HFFc6 (cell line): ENCODE data around the gene MARCHF3. TPM values are rescaled to one million over a fixed set of nuclear protein-coding genes. Genes with fewer than 3 reads are reported as not detected.

Experiments used
- DNase-seq: peaks from one replicate; pipeline ENCODE4 v3.0.0-alpha.2; 2018
- H3K27ac Mint-ChIP-seq: 2 replicates; pipeline ENCODE4 v1.8.0; 2020; ENCODE audit warnings: mild to moderate bottlenecking, mixed read lengths
- H3K27me3 Mint-ChIP-seq: 2 replicates; pipeline ENCODE4 v1.8.0; 2021; ENCODE audit warnings: mild to moderate bottlenecking, moderate library complexity, mixed read lengths; ENCODE audit not compliant: insufficient read depth
- H3K36me3 Mint-ChIP-seq: 2 replicates; pipeline ENCODE4 v1.8.0; 2021; ENCODE audit warnings: low read depth, mixed read lengths
- H3K4me1 Mint-ChIP-seq: 2 replicates; pipeline ENCODE4 v1.8.0; 2020; ENCODE audit warnings: low read depth, mixed read lengths
- H3K4me3 Mint-ChIP-seq: 2 replicates; pipeline ENCODE4 v1.8.0; 2020; ENCODE audit warnings: mild to moderate bottlenecking, moderate library complexity, mixed read lengths
- H3K9me3 Mint-ChIP-seq: 2 replicates; pipeline ENCODE4 v1.8.0; 2020; ENCODE audit warnings: mild to moderate bottlenecking, mixed read lengths
- CTCF ChIP-seq: fragments of 200-600 bp; sonication (generic); IDR thresholded peaks from 2 replicates; pipeline ENCODE4 v1.5.0; 2021; ENCODE audit warnings: antibody characterized with exemption, mild to moderate bottlenecking
- total RNA-seq, 6 experiments: library from RNA; stranded (reverse); fragmentation: NEBNext Ultra II Directional; extraction: Animal tissue kit (Norgen Biotek cat#: 25700); gene quantifications; 2 replicates in 1 of 6; 3 replicates in 5 of 6; pipeline ENCODE4 v1.2.3, GENCODE V29; 2021

The MARCHF3 gene
- total RNA-seq, 6 experiments from 2014 or later: 12.3 to 17.8 (median 13.3) TPM

- Mint-ChIP-seq H3K9me3 (no peaks in the 10 kb centered on the region), H3K27me3 (peaks cover 1% of the 10 kb centered on the region; the same call in 1 of the 2 replicates)
These were observed 48.7 kb downstream of the MARCHF3 start for GRCh38 chr5:126981701-126982100.

GRCh38 chr5:126981222-126981621 is 49.1 kb downstream of the MARCHF3 start:
- TF ChIP-seq CTCF: no peak
- Mint-ChIP-seq H3K4me3 (no peak overlapping the region), H3K27ac (no peak overlapping the region), H3K9me3 (no peaks in the 10 kb centered on the region), H3K4me1 (peaks cover 45% of the 10 kb centered on the region), H3K36me3 (no peaks in the 10 kb centered on the region), H3K27me3 (peaks cover 1% of the 10 kb centered on the region)
- DNase-seq: no peak

More at GRCh38 chr5:126981701-126982100, 48.7 kb downstream of the MARCHF3 start:
- no peak for TF ChIP-seq CTCF
- H3K4me3 Mint-ChIP-seq: no peak overlapping the region
- H3K27ac Mint-ChIP-seq: no peak overlapping the region
- no peaks in the 10 kb centered on the region for H3K36me3 Mint-ChIP-seq
- H3K4me1 Mint-ChIP-seq: peaks cover 41% of the 10 kb centered on the region
- no peak for DNase-seq

- no peak overlapping the region for H3K4me3 Mint-ChIP-seq
- no peak overlapping the region for H3K27ac Mint-ChIP-seq
- H3K27me3 Mint-ChIP-seq: no peaks in the 10 kb centered on the region; the same call in none of the 2 replicates
- no peak for DNase-seq
- no peaks in the 10 kb centered on the region for H3K36me3 Mint-ChIP-seq
- no peak for TF ChIP-seq CTCF
- H3K4me1 Mint-ChIP-seq: peaks cover 27% of the 10 kb centered on the region
- no peaks in the 10 kb centered on the region for H3K9me3 Mint-ChIP-seq
These were observed 52.1 kb downstream of the MARCHF3 start for GRCh38 chr5:126978258-126978657.

GRCh38 chr5:126976520-126977172 is 53.7 kb downstream of the MARCHF3 start:
- H3K4me3 Mint-ChIP-seq: no peak overlapping the region
- no peak for DNase-seq
- H3K9me3 Mint-ChIP-seq: no peaks in the 10 kb centered on the region
- TF ChIP-seq CTCF: no peak
- H3K27me3 Mint-ChIP-seq: no peaks in the 10 kb centered on the region; the same call in none of the 2 replicates
- no peak overlapping the region for H3K27ac Mint-ChIP-seq
- H3K36me3 Mint-ChIP-seq: no peaks in the 10 kb centered on the region
- H3K4me1 Mint-ChIP-seq: peaks cover 35% of the 10 kb centered on the region

GRCh38 chr5:126975796-126976195 is 54.6 kb downstream of the MARCHF3 start:
- no peaks in the 10 kb centered on the region for H3K9me3 Mint-ChIP-seq
- no peak for DNase-seq
- peaks cover 1% of the 10 kb centered on the region for H3K27me3 Mint-ChIP-seq
- TF ChIP-seq CTCF: no peak
- no peak overlapping the region for H3K4me3 Mint-ChIP-seq
- no peak overlapping the region for H3K27ac Mint-ChIP-seq
- no peaks in the 10 kb centered on the region for H3K36me3 Mint-ChIP-seq
- peaks cover 43% of the 10 kb centered on the region for H3K4me1 Mint-ChIP-seq
